DOHH2 (cell line): ENCODE measurements around the gene ATP2A3.

Experiments used
- EZH2phosphoT487 ChIP-seq: fragments of 200-600 bp; sonication (generic); IDR thresholded peaks from 2 replicates; pipeline ENCODE4 v1.6.1; 2017; ENCODE audit warnings: borderline replicate concordance, mild to moderate bottlenecking, antibody characterized with exemption, low read length, moderate library complexity, mixed read lengths
- TF ChIP-seq, protein P1 (sequence below): fragments of 200-600 bp; sonication (generic); IDR thresholded peaks from one replicate; pipeline ENCODE4 v1.5.1; 2014; ENCODE audit warnings: antibody characterized with exemption, mild to moderate bottlenecking, low read depth, low read length; ENCODE audit not compliant: poor library complexity, severe bottlenecking

DNA sequence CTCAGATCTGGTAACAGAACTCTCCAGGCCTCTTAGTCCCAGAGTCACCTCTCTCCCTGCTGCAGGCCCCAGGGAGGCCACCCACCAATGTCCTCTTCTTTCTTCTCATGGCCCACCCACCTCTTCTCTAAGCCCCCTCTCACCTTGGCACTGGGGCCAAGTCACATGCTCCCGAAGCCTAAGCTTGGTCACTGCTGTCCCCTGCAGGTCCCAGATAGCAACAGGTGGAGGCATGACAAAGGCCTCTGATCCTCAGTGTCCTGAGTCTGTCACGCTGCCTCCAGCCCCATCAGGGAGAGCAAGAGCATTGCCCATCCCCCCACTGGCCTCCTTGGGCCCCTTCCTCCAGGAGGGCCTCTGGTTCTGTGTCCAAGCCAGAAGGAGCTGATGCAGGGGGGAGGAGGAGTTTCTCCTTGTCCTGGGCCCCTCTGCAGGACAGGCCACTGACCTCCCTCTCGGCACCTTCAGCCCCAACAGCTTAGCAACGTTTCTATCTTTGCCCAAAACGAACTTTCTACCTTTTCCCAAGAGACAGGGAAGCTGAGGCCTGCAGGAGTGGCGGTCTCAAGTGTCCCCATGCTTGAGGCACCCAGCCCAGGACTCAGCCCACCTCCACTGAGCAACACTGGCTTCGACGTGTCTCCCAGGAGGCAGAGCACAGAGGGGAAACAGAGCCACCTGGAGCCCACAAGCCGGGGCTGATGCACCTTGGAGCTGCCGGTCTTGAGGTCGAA lies 56.6 kb downstream of the ATP2A3 start:
- TF ChIP-seq, protein P1, sequence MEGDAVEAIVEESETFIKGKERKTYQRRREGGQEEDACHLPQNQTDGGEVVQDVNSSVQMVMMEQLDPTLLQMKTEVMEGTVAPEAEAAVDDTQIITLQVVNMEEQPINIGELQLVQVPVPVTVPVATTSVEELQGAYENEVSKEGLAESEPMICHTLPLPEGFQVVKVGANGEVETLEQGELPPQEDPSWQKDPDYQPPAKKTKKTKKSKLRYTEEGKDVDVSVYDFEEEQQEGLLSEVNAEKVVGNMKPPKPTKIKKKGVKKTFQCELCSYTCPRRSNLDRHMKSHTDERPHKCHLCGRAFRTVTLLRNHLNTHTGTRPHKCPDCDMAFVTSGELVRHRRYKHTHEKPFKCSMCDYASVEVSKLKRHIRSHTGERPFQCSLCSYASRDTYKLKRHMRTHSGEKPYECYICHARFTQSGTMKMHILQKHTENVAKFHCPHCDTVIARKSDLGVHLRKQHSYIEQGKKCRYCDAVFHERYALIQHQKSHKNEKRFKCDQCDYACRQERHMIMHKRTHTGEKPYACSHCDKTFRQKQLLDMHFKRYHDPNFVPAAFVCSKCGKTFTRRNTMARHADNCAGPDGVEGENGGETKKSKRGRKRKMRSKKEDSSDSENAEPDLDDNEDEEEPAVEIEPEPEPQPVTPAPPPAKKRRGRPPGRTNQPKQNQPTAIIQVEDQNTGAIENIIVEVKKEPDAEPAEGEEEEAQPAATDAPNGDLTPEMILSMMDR, result no peak
- no peak for TF ChIP-seq EZH2phosphoT487
